Stimulated activated CD8-positive, alpha-beta memory T cell treated with anti-CD3 and anti-CD28 coated beads, Interleukin-4, amount 100 ng/mL, for 4 hours (primary cell): ENCODE data around the gene PDE11A.
"Not testable (repeated sequence)": the region's sequence is repeated elsewhere in the genome, so short reads cannot be mapped to it uniquely, and the experiment has no call there.

Experiments used
- DNase-seq, 2 donors: peaks; one replicate each; pipeline ENCODE4 v3.0.0-alpha.2; 2020; ENCODE audit warnings: low read depth in 2 of 2, low spot score in 1 of 2

Gene PDE11A

DNA sequence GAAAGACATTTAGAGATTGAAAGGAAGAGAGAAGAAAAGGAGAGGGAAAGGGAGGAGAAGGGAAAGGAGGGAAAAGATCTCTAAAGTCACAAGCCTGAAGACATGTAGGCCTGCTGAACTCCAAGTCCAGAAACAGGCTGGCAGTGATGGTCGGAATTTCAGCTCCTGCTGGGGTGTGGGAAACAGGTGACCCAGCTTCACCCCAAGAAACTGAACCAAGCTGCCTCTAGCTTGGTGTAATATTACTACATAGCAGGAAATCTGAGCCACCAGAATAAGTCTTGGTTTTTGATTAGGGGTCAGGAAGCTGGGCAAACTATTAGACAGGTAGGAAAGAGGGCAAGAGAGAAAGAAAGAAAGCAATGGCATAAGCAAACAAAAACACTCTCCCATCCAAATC lies 185.8 kb downstream of the PDE11A start:
- DNase-seq: no peak

DNA sequence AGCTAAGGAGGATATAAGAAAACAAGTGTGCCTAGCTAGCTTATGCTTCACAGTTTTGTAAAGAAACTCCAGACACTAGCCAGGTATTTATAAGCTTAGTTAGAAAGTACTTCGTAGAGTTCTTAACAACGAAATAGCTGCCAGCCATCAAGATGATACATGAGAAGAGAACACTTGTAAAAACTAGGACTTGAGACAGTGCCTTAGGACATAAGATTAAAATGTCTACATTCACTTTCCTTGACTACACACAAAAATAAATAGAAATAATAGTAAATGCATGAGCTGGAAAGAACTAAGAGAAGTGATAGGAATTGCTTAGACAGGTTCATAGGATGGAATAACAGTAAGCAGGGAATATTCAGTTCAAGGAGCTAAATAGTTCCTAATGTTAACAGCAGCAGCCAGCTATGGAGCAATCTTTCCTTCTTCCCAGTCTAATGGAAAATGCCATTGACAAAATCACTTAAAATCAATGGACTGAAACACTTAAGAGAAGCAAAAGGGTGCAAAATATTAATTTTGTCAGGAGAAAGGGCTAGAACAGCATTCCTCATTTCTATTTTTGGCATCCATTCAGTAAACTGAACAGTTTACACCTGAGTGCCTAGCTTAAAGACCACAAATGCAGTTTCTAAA lies 186.6 kb downstream of the PDE11A start:
- DNase-seq: no peak

DNA sequence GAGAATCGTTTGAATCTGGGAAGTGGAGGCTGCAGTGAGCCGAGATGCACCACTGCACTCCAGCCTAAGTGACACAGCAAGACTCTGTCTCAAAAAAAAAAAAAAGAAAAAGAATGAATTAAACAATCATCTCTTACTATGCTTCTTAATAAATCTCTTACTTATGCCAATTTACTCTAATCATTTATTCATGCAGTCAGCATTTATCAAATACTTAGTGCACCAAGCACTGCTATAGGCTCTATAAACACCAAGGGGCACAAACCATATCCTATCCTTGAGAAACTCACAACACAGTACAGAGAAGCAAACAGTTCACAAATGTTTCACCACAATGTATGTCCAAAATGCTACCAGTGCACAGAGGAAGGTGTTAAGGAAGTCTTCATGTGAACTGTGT lies 189.4 kb downstream of the PDE11A start:
- no peak for DNase-seq

DNA sequence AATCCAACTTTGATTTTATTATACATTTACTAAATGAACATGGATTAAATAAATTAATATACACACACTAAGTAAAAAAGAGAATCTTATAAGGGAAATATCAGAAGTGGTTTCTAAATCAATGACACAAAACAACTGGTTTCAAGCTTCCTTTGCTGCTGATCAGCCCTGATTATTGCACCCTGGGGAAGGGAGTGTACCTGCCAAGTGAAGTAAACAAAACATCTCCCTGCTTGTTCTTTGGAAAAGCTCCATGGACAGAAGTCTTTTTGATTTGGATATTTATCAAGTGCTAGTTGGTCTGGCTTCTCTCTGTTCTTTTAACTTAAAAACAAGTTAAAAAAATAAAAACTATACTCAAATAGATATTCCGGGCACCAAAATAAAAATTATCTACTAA lies 190.1 kb downstream of the PDE11A start:
- no peak for DNase-seq

DNA sequence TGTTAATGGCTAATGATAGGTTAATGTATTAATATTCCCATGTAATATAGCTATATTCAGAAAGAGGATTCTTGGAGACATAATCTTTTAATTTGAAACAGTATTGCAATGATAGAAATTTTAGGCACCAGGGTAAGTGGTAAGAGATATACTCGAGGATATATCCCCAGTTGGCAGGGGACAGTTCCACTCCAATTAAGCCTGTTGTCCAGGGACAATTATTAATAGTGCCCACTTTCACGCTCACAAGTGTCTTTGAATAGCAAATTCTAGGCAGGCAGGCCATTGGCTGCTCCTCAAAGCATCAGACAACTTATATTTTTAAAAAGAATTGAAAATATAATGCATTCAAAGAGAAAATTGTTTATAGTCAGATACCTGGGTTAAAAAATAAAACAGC lies 190.7 kb downstream of the PDE11A start:
- no peak for DNase-seq

DNA sequence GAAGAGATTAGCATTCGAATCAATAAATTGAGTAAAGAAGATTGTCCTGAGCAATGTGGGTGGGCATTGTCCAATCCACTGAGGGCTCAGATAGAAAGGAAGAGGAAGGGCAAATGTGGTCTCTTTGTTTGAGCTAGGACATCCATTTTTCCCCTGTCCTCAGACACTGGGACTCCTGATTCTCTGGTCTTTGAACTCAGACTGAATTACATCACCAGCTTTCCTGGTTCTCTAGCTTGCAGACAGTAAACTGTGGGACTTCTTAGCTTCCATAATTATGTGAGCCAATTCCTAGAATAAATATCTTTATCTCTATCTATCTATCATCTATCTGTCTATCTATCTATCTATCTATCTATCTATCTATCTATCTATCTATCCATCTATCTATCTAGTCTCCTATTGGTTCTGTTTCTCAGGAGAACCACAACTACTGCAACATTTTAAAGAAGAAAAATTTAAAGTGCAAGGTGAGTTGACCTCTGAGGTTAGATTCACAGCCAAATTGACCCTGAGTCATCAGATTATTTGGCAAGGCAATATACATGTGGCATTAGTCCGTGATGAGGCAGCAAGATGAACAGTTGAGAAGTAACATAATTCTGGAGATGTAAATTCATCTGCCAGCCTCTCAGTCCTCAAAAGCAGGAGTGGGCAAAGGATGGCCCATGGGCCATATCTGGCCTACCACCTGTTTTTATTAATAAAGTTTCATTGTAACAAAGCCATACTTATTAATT lies 191.4 kb downstream of the PDE11A start:
- no peak for DNase-seq

DNA sequence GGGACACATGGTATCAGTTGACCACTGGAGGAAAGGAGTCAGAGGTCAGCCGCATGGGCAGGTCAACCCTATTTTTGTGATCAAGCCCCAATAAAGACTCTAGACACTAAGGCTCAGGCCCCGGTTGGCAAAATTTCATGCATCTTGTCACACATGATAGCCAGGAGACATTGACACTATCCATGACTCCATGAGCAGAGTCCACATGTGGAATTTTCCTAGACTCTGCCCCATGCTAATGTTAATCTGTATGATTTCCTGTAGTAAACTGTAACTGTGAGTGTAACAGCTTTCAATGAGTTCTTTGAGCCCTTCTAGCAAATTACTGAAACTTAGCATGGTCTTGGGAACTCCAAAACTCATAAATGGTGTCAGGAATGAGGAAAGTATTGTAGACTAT lies 192.3 kb downstream of the PDE11A start:
- no peak for DNase-seq

DNA sequence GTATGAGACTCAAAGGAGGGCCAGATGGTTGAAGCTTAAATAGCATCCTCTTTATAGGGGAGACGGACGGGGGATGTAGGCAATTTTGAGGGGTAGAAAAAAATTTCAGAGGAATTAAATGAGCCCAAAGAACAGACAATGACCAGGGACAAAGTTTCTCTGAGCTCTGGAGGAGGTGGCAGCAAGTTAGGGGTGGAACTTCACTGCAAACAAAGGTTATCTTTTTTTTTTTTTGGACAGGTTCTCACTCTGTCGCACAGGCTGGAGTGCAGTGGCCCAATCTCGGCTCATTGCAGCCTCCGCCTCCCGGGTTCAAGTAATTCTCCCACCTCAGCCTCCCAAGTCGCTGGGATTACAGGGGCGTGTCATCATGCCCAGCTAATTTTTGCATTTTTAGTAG lies 195.6 kb downstream of the PDE11A start:
- no peak for DNase-seq

DNA sequence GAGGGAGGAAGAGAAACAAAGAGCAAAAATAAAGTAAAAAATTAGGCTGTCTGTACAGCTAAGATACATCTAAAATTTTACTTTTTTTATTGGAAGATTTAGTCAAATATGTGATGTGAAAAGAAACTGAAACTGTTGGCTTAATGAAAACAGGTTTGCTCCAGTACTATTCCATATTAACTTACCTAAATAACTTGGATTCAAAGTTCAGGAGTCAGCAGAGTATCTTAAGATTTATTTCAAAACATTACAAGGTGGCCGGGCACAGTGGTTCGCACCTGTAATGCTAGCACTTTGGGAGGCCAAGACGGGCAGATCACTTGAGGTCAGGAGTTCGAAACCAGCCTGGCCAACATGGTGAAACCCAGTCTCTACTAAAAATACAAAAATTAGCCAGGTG lies 197.9 kb downstream of the PDE11A start:
- DNase-seq: no peak

DNA sequence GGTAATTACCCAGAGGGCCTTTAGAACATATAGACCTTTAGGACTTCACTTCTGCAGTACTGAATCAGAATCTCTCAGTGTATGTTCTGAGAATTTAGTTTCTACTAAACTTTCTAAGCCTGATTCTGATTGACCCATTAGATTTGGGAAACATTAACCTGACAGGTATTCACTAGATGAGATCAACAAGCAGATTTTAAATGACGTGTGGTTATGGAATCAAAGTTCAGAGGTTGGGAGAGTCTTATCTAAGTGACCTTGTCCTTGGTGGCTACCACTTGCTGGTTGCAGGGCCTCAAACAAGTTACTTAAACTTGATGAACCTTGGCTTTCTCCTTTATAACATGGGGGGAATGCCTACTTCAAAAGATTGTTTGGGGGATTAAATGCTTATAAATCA lies 198.7 kb downstream of the PDE11A start:
- no peak for DNase-seq

DNA sequence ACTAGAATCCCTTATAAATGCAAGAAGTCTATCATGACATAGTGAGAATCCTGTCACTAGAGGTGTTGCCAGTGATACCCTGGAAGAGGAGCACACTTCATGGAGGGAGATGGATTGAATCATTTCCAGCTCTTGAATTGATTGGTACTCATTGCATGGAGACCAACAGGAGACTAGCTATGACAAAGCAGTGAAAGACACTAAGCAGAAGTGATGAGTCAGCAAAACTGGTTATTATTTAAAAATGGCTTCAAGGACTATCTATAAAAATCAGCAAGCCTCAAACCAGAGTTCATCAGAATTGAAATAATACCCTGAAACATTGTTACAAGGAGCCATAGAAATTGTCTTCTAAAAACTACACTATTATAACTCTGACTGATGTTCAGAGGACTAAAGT lies 200.3 kb downstream of the PDE11A start:
- no peak for DNase-seq

DNA sequence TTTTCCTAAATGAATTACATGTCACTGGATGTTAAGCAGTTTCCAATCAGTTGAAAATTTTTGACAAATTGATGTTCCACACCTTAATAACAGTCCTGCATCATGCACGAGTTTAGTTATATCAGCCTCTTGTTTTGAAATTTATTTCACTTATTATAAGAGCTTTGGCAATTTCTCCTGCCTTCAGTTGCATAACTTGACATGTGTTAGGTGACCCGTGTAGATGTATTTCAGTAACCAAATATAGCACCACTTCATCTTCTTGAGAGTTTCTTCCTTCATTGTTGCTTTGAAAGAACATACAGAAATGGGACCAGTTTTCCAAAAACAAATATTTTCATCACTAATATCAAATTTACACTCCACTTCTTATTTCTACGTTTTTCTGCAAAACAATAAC lies 202.7 kb downstream of the PDE11A start:
- no peak for DNase-seq

DNA sequence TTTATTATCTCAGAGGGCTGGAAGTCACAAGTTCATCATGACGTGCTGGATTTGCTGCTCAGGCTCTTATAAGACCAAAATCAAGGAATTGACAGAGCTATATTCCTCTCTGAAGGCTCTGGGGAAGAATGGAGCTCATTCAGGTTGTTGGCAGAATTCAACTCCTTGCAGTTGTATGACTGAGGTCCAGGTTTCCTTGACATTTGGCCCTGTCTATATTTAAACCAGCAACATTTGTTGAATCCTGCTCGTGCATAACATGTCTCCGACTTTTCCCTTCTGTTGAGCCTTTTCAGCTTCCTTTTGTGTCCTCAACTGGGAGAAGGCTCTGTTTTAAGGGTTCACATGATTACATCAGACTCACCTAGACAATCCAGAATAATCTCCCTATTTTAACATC lies 203.4 kb downstream of the PDE11A start:
- DNase-seq: no peak

DNA sequence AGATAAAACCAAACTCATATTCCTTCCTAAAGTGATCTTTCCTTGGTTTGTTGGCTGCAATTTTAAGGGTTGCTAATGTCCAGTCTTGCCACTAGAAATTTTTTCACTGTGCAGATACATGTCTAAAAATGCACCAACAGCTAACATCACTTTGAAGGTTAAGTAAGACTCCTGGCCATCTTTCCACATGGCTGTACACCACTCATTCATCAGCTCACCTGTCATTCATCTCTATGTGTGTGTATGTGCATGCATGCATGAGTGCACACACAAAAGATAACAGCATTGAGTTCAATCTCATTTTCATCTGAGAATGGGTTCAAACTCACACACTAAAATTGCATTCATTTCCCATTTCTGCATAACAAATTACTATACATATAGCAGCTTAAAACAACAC lies 203.8 kb downstream of the PDE11A start:
- no peak for DNase-seq

DNA sequence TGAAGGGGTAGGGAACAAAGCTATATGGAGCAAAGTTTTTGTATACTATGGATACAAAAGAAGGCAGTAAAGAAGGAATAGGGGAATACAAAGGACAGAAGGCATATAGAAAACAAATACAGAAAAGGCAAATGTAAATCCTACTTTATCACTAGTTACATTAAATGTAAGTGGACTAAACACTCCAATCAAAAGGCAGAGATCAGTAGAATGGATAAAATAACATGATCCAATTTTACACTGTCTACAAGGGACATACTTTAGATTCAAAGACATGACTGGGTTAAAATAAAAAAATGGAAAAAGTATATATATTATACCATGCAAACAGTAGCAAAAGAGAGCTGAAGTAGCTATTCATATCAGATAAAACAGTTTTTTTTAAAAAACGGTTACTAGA lies 215.0 kb downstream of the PDE11A start:
- DNase-seq: no peak

DNA sequence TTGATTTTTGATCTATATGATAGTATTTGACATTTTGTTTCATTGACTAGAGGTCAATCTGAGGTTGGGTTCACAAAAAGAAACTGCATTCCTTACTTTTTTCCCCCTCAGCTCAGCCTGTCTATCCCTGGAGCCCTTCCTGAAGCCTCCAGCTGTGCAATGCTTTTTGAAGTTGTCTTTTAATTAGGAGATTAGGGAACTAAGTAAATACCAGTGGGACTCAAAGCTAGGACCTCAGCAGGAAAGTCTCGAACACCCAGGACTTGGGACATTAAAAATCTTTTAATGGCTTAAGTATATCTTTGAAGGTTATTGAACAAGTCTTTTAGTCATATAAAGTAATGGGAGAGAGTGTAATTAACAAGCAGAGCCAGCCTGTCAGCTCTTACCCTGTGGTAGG lies 220.2 kb downstream of the PDE11A start:
- no peak for DNase-seq

DNA sequence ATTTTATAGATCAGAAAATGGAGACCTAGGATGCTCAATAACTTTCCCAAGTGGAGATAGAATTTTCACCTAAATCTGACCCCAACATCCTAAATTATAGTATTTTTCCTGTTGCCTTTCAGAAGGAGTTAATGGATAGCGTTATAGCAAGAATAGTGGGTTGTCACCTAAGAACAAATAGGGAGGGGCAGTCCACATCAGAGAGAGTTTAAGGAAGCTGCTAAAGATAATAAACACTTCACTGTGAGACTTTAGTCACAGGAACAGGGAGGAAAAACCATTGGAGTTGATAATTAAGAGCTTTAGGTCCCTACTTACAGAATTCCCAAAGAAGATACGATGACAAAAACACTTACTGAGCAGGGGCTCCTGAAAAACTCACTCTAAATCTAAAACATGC lies 229.4 kb downstream of the PDE11A start:
- no peak for DNase-seq

DNA sequence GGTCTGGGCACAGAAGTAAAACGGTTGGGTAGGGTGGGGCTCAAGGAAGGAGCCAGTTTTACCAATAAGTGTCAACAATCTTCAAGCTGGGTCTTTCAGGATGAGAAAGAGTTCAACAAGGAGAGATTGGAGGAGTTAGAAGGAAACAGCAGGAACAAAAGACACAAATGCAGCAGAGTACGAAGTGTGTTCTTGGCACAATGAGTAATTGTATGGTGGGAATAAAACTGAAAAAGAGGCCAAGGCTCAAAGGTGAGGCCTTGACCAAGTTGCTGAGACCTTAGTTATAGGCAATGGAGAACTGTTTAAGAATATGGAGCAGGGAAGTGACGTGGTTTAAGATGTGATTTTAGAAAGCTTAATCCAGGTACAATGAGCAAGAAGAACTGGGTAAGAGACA lies 230.3 kb downstream of the PDE11A start:
- no peak for DNase-seq

DNA sequence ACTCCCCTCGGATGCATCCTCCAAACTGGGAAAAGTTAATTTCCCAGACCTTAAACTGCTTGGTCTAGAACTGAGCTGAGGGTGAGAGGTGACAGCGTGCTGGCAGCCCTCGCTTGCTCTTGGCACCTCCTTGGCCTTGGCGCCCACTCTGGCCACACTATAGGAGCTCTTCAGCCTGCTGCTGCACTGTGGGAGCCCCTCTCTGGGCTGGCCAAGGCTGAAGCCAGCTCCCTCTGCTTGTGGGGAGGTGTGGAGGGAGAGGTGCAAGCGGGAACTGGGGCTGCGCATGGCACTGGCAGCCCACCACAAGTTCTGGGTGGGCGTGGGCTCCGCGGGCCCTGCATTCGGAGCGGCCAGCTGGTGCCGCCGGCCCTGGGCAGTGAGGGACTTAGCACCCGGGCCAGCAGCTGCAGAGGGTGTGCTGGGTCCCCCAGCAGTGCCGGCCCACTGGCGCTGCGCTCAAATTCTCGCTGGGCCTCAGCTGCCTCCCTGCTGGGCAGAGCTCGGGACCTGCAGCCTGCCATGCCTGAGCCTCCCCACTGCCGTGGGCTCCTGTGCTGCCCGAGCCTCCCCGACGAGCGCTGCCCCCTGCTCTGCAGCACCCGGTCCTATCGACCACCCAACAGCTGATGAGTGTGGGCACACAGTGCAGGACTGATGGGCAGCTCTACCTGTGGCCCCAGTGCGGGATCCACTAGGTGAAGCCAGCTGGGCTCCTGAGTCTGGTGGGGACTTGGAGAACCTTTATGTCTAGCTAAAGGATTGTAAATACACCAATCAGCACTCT lies 237.0 kb downstream of the PDE11A start:
- not testable (repeated sequence) for DNase-seq

DNA sequence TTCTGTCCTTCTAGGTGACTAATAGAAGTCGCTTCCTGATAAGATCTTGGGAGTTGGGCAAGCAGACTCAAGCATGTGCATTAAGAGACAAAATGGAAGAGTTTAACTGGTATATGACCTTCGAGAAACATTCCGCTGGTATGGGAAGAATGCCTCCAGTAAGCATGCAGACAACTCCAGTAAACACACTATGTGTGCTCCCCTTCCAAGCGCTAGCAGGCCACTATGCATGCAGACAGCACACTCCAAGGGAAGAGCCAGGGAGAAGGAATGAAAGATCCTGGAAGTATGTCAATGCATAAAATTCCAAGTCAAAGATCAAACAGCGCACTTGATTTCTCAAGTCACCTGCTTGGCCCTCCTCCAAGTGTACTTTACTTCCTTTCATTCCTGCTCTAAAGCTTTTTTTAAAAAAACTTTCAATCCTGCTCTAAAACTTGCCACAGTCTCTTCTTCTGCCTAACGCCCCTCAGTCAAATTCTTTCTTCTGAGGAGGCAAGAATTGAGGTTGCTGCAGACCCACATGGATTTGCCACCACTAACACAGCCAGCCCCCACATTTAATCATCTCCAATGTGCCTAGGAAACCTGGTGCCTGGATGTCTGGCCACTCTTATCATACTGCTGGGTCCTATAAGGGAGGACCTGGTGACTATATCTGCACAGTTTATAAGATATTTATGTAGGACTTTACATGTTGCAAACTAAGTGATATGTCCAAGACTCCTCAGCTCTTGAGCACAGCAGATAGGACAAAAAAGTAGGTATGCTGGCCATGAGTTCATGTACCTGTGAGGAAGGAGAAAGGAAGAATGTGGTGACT lies 239.8 kb downstream of the PDE11A start:
- no peak for DNase-seq

DNA sequence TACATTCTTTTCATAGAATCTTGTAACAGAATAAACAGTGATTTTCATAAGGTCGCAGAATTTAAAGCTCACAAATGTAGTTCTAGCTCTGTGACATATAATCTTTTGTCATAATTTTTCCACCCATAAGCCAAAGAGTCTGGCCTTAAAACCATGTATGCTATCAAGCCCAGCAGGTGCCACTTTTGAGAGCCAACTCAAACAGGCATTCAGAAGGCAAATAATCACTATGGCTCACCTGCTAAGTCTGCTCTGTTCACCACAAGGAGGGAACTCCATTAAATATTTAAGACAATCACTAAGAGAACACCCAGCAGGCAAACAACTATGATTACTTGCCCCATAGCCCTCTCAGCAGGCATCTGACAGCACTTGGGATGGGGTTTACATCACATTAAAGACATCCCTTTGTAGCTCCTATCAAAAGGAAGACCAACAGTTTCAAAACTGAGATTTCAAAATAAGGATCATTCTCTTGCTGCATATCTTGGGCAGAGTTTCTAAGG lies 241.6 kb downstream of the PDE11A start:
- no peak for DNase-seq
